GM06990 (cell line): Measurements from ENCODE around the gene NLGN3.

ENCODE experiments used
- DNase-seq: peaks from one replicate; pipeline ENCODE4 v3.0.0-alpha.2; 2011; ENCODE audit not compliant: insufficient read length; ENCODE audit errors: extremely low read depth
- H3K27me3 ChIP-seq: replicated peaks from 2 replicates; pipeline ENCODE4 v1.6.0; 2011; ENCODE audit warnings: low read length; ENCODE audit not compliant: control insufficient read depth, insufficient read depth
- H3K36me3 ChIP-seq: 2 replicates; pipeline ENCODE4 v1.5.1; 2011; ENCODE audit warnings: low read length; ENCODE audit not compliant: control insufficient read depth, insufficient read depth
- H3K4me3 ChIP-seq: replicated peaks from 2 replicates; pipeline ENCODE4 v1.5.1; 2011; ENCODE audit warnings: low read depth, mild to moderate bottlenecking, control low read depth, low read length
- CTCF ChIP-seq: IDR thresholded peaks from 2 replicates; pipeline ENCODE4 v1.5.1; 2011; ENCODE audit warnings: low read length, control low read depth, mild to moderate bottlenecking, inconsistent platforms; ENCODE audit not compliant: insufficient read depth, poor library complexity, severe bottlenecking

The NLGN3 gene

DNA sequence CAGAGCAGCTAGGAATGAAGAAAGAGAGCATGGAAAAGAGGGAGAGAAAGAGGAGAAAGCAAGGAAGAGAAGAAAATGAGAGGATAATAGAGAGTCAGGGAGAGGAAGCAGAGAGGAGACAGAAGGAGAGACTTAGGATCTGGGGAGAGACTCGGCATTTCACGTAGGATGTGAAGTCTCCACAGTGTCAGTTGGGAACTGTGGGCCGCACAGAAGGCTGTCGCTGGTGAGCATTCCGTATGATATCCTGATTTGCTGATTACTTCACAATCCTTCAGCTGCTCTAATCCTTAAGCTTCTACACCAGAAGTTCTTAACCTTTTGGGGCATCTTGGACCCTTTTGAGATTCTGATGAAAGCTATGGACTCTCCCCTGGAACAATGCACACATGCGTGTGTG is 14.0 kb downstream of the NLGN3 start:
- no peak for DNase-seq
- peaks cover 2% of the 10 kb centered on the region for H3K36me3 ChIP-seq
- no peak overlapping the region for H3K4me3 ChIP-seq
- TF ChIP-seq CTCF = no peak
- no peaks in the 10 kb centered on the region for H3K27me3 ChIP-seq

GRCh38 chrX:71159335-71159734 is 14.7 kb downstream of the NLGN3 start:
- no peak for TF ChIP-seq CTCF
- no peaks in the 10 kb centered on the region for H3K27me3 ChIP-seq
- no peak overlapping the region for H3K4me3 ChIP-seq
- no peak for DNase-seq
- H3K36me3 ChIP-seq = peaks cover 4% of the 10 kb centered on the region

DNA sequence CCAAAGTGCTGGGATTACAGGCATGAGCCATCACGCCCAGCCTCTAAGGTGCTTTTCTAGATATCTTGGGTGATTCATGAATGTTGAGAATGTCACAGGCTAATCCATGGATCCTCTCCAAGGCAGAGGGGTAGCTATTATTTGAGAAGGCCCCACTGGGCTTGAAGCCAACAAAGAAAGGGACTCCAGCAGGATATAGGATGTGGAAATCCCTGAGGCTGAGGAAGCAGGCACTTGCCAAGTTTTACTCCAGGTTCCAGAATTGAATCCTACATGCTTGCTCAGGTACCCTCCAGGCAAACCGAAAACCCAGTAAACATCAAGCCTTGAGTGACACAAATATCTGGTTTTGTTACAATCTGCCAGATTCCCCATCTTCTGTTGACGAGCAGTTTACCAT is 15.8 kb downstream of the NLGN3 start:
- Histone ChIP-seq H3K27me3 (no peaks in the 10 kb centered on the region), H3K4me3 (no peak overlapping the region), H3K36me3 (peaks cover 4% of the 10 kb centered on the region)
- DNase-seq = no peak
- no peak for TF ChIP-seq CTCF

DNA sequence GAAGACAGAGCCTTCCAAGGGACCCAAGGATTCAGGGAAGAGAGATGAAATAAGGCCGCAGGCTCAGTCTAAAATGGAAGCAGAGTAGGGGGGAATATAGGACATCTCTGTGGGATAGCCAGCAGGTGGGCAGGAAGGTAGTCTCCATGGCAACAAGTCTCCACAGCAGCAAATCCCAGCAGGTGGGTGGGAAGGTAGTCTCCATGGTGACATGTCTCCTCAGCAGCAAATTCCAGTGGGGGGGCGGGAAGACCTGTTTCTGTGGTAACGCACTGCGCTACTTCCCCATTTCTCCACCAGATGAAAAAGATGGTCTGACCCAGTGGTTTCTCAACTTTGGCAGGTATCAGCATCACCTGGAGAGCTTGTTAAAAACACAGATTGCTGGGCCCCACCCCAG is 18.3 kb downstream of the NLGN3 start:
- Histone ChIP-seq H3K27me3 (no peaks in the 10 kb centered on the region), H3K36me3 (peaks cover 4% of the 10 kb centered on the region), H3K4me3 (no peak overlapping the region)
- TF ChIP-seq CTCF = no peak
- no peak for DNase-seq

DNA sequence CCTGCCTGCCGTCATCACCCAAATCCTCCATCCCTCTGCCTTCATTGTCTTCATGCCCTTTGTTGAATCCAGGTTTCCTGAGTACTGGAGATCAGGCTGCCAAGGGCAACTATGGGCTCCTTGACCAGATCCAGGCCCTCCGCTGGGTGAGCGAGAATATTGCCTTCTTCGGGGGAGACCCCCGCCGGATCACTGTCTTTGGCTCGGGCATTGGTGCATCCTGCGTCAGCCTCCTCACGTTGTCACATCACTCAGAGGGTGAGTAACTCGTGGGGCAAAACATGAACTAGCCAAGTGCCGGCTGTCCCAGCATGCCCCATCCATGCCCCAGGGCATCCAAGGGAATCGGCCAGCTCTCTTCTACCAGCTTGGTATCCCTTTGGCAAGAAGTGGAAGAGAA is 19.4 kb downstream of the NLGN3 start:
- H3K27me3 ChIP-seq = no peaks in the 10 kb centered on the region
- no peak for TF ChIP-seq CTCF
- DNase-seq = no peak
- peaks cover 4% of the 10 kb centered on the region for H3K36me3 ChIP-seq
- no peak overlapping the region for H3K4me3 ChIP-seq

DNA sequence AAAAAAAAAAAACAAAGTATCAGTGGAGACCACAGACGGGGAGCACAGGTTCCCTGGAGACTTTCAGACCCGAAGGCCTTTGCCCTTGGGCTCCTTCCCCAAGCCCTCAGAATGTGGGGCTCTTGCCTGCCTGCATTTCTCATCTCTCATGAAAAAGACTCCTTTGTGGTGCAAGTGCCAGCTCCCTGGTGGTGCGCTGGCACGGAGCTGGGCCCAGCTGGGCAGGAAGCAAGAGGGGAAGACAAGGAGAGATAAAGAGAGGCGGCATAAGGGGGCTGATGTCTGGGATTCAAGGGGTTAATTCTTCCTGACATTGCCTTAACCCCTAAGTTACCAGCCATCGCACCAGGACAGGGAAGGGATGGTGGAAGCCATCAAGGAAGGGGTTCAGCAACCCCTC is 21.8 kb downstream of the NLGN3 start:
- no peak for DNase-seq
- H3K27me3 ChIP-seq = no peaks in the 10 kb centered on the region
- TF ChIP-seq CTCF = no peak
- H3K4me3 ChIP-seq = no peak overlapping the region
- peaks cover 2% of the 10 kb centered on the region for H3K36me3 ChIP-seq
